PC-9 (cell line): ENCODE data around the gene MRPS5.

Experiments used
- CTCF ChIP-seq: fragments of 200-600 bp; sonication (generic); conservative IDR thresholded peaks from 2 replicates; pipeline ENCODE4 v1.6.1; 2017; ENCODE audit warnings: mixed run types, antibody characterized with exemption, mild to moderate bottlenecking, moderate library complexity
- EZH2 ChIP-seq: fragments of 200-600 bp; sonication (generic); IDR thresholded peaks from 2 replicates; pipeline ENCODE4 v1.8.0; 2017; ENCODE audit warnings: antibody characterized with exemption, low read depth

- no peak for TF ChIP-seq CTCF
- TF ChIP-seq EZH2: no peak
These were observed 43.6 kb downstream of the MRPS5 start for GRCh38 chr2:95077861-95078603.
